IMR-90 (cell line): Measurements from ENCODE around the gene TXK.

Experiments
- POLR2A ChIP-seq: IDR thresholded peaks from 2 replicates; pipeline ENCODE4 v1.6.1; 2012; ENCODE audit warnings: mild to moderate bottlenecking, low read depth, low read length
- TF ChIP-seq, protein P1 (sequence below): fragments of 150-350 bp; IDR thresholded peaks from 2 replicates; pipeline ENCODE4 v1.6.1; 2016; ENCODE audit warnings: low read depth, mild to moderate bottlenecking, low read length, moderate library complexity, borderline replicate concordance

DNA sequence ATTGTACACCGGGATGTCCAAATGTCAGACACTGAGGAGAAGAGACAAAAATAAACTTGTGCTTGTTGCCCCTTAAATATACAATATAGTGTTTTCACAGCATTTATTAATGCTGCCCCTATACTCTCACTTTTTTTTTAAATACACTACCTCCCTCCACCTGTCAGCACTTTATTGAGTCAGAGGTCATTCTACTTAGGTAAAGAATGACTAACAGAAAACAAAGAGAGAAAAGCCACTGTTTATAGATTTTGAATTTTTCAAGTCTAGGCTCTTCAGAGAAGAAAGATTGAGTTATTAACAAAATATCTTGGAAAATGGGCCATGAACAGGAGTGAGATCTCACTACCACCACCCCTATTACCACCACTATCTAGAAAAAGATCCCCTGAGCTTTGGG is 59.4 kb downstream of the TXK start:
- TF ChIP-seq, protein P1, sequence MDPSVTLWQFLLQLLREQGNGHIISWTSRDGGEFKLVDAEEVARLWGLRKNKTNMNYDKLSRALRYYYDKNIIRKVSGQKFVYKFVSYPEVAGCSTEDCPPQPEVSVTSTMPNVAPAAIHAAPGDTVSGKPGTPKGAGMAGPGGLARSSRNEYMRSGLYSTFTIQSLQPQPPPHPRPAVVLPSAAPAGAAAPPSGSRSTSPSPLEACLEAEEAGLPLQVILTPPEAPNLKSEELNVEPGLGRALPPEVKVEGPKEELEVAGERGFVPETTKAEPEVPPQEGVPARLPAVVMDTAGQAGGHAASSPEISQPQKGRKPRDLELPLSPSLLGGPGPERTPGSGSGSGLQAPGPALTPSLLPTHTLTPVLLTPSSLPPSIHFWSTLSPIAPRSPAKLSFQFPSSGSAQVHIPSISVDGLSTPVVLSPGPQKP = no peak
- TF ChIP-seq POLR2A = no peak
